Measurements from ENCODE around the gene RANGAP1. TPM values are rescaled to one million over a fixed set of nuclear protein-coding genes. Genes with fewer than 3 reads are reported as not detected.

RANGAP1 gene
- total and polyA plus RNA-seq, 3 experiments from 2014 or later, result 26.9 to 182 (median 170) TPM

DNA sequence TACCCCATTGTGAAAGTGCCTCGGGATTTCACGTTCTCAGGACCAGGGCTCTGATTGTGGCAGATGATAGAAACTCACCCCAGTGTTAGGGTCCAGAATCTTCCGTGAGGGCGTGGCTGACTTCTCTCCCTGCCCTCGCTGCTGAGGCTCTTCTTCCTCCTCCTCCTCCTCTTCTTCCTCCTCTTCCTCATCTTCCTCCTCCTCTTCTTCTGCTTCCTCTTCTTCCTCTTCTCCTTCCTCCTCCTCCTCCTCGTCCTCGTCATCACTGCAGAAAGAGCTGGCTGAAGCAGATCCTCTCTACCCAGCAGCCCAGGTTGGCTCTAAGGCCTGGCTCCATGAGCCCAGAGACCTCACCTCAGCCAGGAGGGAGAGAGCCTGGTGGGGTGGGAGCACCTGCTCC lies 31.8 kb downstream of the RANGAP1 start:
- Mint-ChIP-seq H3K36me3 (peaks cover 4 to 94% (median 5%) of the 10 kb centered on the region in 3 donors), H3K27ac (peak overlapping the region in 2 of 8 donors; percentile 2 to 43), H3K9me3 (no peaks in the 10 kb centered on the region), H3K4me1 (no peaks in the 10 kb centered on the region), H3K27me3 (no peaks in the 10 kb centered on the region), H3K4me3 (no peak overlapping the region)
- Histone ChIP-seq H3K4me1 (ENCODE audit: insufficient read depth, low read length) (no peaks in the 10 kb centered on the region), H3K27ac (ENCODE audit: low read depth, low read length) (no peak overlapping the region), H3K4me3 (ENCODE audit: low read length) (no peak overlapping the region), H3K27me3 (ENCODE audit: insufficient read depth, low read length, poor library complexity, severe bottlenecking) (no peaks in the 10 kb centered on the region), H3K36me3 (ENCODE audit: insufficient read depth, low read length) (peaks cover 63% of the 10 kb centered on the region), H3K9me3 (ENCODE audit: low read length) (no peaks in the 10 kb centered on the region)
- CTCF ChIA-PET, result interaction anchor here (1.6 kb wide), 1 partner anchor 17 kb away, joined by 5 read pairs; no protein-coding TSS in a partner anchor
- POLR2A ChIA-PET, result interaction anchor here (0.7 kb wide), 1 partner anchor 91 kb away, joined by 4 read pairs; no protein-coding TSS in a partner anchor
- DNase-seq, result no peak

GRCh38 chr22:41252365-41252764 lies 33.6 kb downstream of the RANGAP1 start:
- ChIA-PET CTCF (interaction anchor here (0.9 kb wide), 1 partner anchor 10 kb away, joined by 4 read pairs; no protein-coding TSS in a partner anchor), POLR2A (no interaction called here)
- no peak overlapping the region for H3K4me3 Mint-ChIP-seq
- H3K9me3 Mint-ChIP-seq, result no peaks in the 10 kb centered on the region
- H3K4me1 ChIP-seq (ENCODE audit: insufficient read depth, low read length), result no peaks in the 10 kb centered on the region
- no peak overlapping the region for H3K27ac ChIP-seq (ENCODE audit: low read depth, low read length)
- no peaks in the 10 kb centered on the region for H3K9me3 ChIP-seq (ENCODE audit: low read length)
- no peak overlapping the region for H3K4me3 ChIP-seq (ENCODE audit: low read length)
- DNase-seq, result no peak
- H3K27me3 ChIP-seq (ENCODE audit: insufficient read depth, low read length, poor library complexity, severe bottlenecking), result no peaks in the 10 kb centered on the region
- H3K36me3 Mint-ChIP-seq, result peaks cover 4 to 91% (median 8%) of the 10 kb centered on the region in 3 donors
- H3K4me1 Mint-ChIP-seq, result no peaks in the 10 kb centered on the region
- peaks cover 51% of the 10 kb centered on the region for H3K36me3 ChIP-seq (ENCODE audit: insufficient read depth, low read length)
- H3K27me3 Mint-ChIP-seq, result no peaks in the 10 kb centered on the region
- H3K27ac Mint-ChIP-seq, result no peak overlapping the region

- POLR2A ChIA-PET, result no interaction called here
- CTCF ChIA-PET, result no interaction called here
- Histone ChIP-seq H3K9me3 (ENCODE audit: low read length) (no peaks in the 10 kb centered on the region), H3K36me3 (ENCODE audit: insufficient read depth, low read length) (peaks cover 38% of the 10 kb centered on the region), H3K4me3 (ENCODE audit: low read length) (no peak overlapping the region), H3K4me1 (ENCODE audit: insufficient read depth, low read length) (no peaks in the 10 kb centered on the region), H3K27ac (ENCODE audit: low read depth, low read length) (no peak overlapping the region), H3K27me3 (ENCODE audit: insufficient read depth, low read length, poor library complexity, severe bottlenecking) (no peaks in the 10 kb centered on the region)
- DNase-seq, result no peak
- no peaks in the 10 kb centered on the region for H3K27me3 Mint-ChIP-seq
- no peak overlapping the region for H3K4me3 Mint-ChIP-seq
- no peaks in the 10 kb centered on the region for H3K9me3 Mint-ChIP-seq
- peaks cover 4 to 87% (median 5%) of the 10 kb centered on the region in 3 donors for H3K36me3 Mint-ChIP-seq
- H3K27ac Mint-ChIP-seq, result peak overlapping the region in 1 of 8 donors; percentile 36
- no peaks in the 10 kb centered on the region for H3K4me1 Mint-ChIP-seq
These were observed 35.9 kb downstream of the RANGAP1 start for GRCh38 chr22:41250127-41250526.

- Mint-ChIP-seq H3K9me3 (no peaks in the 10 kb centered on the region), H3K4me3 (no peak overlapping the region), H3K27ac (no peak overlapping the region), H3K36me3 (peaks cover 4 to 88% (median 6%) of the 10 kb centered on the region in 3 donors), H3K4me1 (no peaks in the 10 kb centered on the region), H3K27me3 (no peaks in the 10 kb centered on the region)
- H3K4me3 ChIP-seq (ENCODE audit: low read length), result no peak overlapping the region
- ChIA-PET POLR2A (no interaction called here), CTCF (interaction anchor here (4.2 kb wide), 1 partner anchor 12 kb away, joined by 16 read pairs; no protein-coding TSS in a partner anchor)
- H3K27ac ChIP-seq (ENCODE audit: low read depth, low read length), result no peak overlapping the region
- H3K9me3 ChIP-seq (ENCODE audit: low read length), result no peaks in the 10 kb centered on the region
- no peak for DNase-seq
- peaks cover 38% of the 10 kb centered on the region for H3K36me3 ChIP-seq (ENCODE audit: insufficient read depth, low read length)
- H3K4me1 ChIP-seq (ENCODE audit: insufficient read depth, low read length), result no peaks in the 10 kb centered on the region
- no peaks in the 10 kb centered on the region for H3K27me3 ChIP-seq (ENCODE audit: insufficient read depth, low read length, poor library complexity, severe bottlenecking)
These were observed 36.5 kb downstream of the RANGAP1 start for GRCh38 chr22:41249442-41249841.

- ChIA-PET POLR2A (interaction anchor here (0.5 kb wide), 1 partner anchor 11 kb away, joined by 6 read pairs; no protein-coding TSS in a partner anchor), CTCF (interaction anchor here (4.2 kb wide), 1 partner anchor 11 kb away, joined by 16 read pairs; no protein-coding TSS in a partner anchor)
- no peak for DNase-seq
- Histone ChIP-seq H3K4me3 (ENCODE audit: low read length) (no peak overlapping the region), H3K4me1 (ENCODE audit: insufficient read depth, low read length) (no peaks in the 10 kb centered on the region), H3K27me3 (ENCODE audit: insufficient read depth, low read length, poor library complexity, severe bottlenecking) (no peaks in the 10 kb centered on the region), H3K27ac (ENCODE audit: low read depth, low read length) (no peak overlapping the region), H3K36me3 (ENCODE audit: insufficient read depth, low read length) (peaks cover 32% of the 10 kb centered on the region), H3K9me3 (ENCODE audit: low read length) (no peaks in the 10 kb centered on the region)
- H3K36me3 Mint-ChIP-seq, result peaks cover 0 to 84% (median 6%) of the 10 kb centered on the region in 3 donors
- H3K4me1 Mint-ChIP-seq, result no peaks in the 10 kb centered on the region
- H3K4me3 Mint-ChIP-seq, result no peak overlapping the region
- H3K27ac Mint-ChIP-seq, result no peak overlapping the region
- no peaks in the 10 kb centered on the region for H3K27me3 Mint-ChIP-seq
- no peaks in the 10 kb centered on the region for H3K9me3 Mint-ChIP-seq
These were observed 37.2 kb downstream of the RANGAP1 start for GRCh38 chr22:41248758-41249157.

DNA sequence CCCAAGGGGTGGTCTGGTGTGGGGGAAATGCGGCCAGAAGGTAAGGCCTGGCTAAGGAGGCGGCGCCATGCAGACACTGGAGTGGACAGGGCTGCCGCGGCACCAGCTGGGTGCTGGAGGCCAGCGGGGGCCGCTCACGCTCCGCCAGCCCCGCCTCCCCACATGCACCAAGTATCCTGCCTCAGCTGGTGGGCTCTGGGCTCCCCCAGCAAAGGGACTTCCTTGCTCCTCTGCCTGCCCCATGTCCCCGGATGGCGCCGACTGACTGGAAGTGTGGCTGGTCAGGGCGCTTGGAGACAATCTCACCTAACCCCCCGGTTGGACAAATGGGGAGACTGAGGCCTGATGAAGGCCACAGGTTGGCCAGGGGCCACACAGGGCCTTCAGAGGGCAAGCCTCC lies 37.7 kb downstream of the RANGAP1 start:
- ChIA-PET CTCF (interaction anchor here (4.2 kb wide), 1 partner anchor 11 kb away, joined by 16 read pairs; no protein-coding TSS in a partner anchor), POLR2A (interaction anchor here (0.5 kb wide), 1 partner anchor 11 kb away, joined by 6 read pairs; no protein-coding TSS in a partner anchor)
- Histone ChIP-seq H3K4me3 (ENCODE audit: low read length) (no peak overlapping the region), H3K27ac (ENCODE audit: low read depth, low read length) (no peak overlapping the region), H3K36me3 (ENCODE audit: insufficient read depth, low read length) (peaks cover 29% of the 10 kb centered on the region), H3K9me3 (ENCODE audit: low read length) (no peaks in the 10 kb centered on the region), H3K4me1 (ENCODE audit: insufficient read depth, low read length) (no peaks in the 10 kb centered on the region), H3K27me3 (ENCODE audit: insufficient read depth, low read length, poor library complexity, severe bottlenecking) (no peaks in the 10 kb centered on the region)
- H3K27ac Mint-ChIP-seq, result no peak overlapping the region
- peaks cover 0 to 80% (median 6%) of the 10 kb centered on the region in 3 donors for H3K36me3 Mint-ChIP-seq
- no peaks in the 10 kb centered on the region for H3K9me3 Mint-ChIP-seq
- H3K4me1 Mint-ChIP-seq, result no peaks in the 10 kb centered on the region
- no peak overlapping the region for H3K4me3 Mint-ChIP-seq
- DNase-seq, result no peak
- H3K27me3 Mint-ChIP-seq, result no peaks in the 10 kb centered on the region

DNA sequence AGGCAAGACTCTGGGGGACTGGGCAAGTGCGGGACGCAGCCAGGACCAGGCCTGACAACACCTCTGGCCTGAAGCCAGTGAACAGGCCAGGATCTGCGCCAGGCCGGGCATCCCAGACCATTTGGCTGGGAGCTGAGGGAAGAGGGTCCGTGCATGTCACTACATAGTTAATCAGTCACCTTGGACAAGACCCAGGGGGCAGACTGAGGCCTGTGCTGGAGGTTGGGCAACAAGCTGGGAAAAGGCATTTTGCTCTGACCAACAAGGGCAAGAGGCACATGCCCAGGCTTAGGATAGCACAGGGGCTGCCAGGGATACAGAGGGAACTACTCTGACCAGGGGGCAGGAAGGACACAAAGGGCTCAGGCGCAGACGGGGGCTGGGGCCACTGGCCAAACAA lies 38.3 kb downstream of the RANGAP1 start:
- ChIA-PET CTCF (interaction anchor here (1.2 to 4.2 kb wide), 2 partner anchors 10 to 325 kb away, joined by 4 to 16 read pairs; no protein-coding TSS in a partner anchor), POLR2A (no interaction called here)
- Histone ChIP-seq H3K36me3 (ENCODE audit: insufficient read depth, low read length) (peaks cover 24% of the 10 kb centered on the region), H3K4me1 (ENCODE audit: insufficient read depth, low read length) (no peaks in the 10 kb centered on the region), H3K27ac (ENCODE audit: low read depth, low read length) (no peak overlapping the region), H3K27me3 (ENCODE audit: insufficient read depth, low read length, poor library complexity, severe bottlenecking) (no peaks in the 10 kb centered on the region), H3K4me3 (ENCODE audit: low read length) (no peak overlapping the region), H3K9me3 (ENCODE audit: low read length) (no peaks in the 10 kb centered on the region)
- Mint-ChIP-seq H3K36me3 (peaks cover 0 to 74% (median 6%) of the 10 kb centered on the region in 3 donors), H3K27me3 (no peaks in the 10 kb centered on the region), H3K9me3 (no peaks in the 10 kb centered on the region), H3K4me3 (no peak overlapping the region), H3K27ac (peak overlapping the region in 2 of 8 donors; percentile 52 to 72), H3K4me1 (no peaks in the 10 kb centered on the region)
- DNase-seq, result no peak

GRCh38 chr22:41245917-41246499 lies 40.0 kb downstream of the RANGAP1 start:
- Histone ChIP-seq H3K4me1 (ENCODE audit: insufficient read depth, low read length) (no peaks in the 10 kb centered on the region), H3K27me3 (ENCODE audit: insufficient read depth, low read length, poor library complexity, severe bottlenecking) (no peaks in the 10 kb centered on the region), H3K4me3 (ENCODE audit: low read length) (no peak overlapping the region), H3K9me3 (ENCODE audit: low read length) (no peaks in the 10 kb centered on the region), H3K27ac (ENCODE audit: low read depth, low read length) (no peak overlapping the region), H3K36me3 (ENCODE audit: insufficient read depth, low read length) (peaks cover 23% of the 10 kb centered on the region)
- DNase-seq, result no peak
- H3K36me3 Mint-ChIP-seq, result peaks cover 0 to 58% (median 4%) of the 10 kb centered on the region in 3 donors
- no peak overlapping the region for H3K4me3 Mint-ChIP-seq
- ChIA-PET CTCF (interaction anchor here (4.2 kb wide), 1 partner anchor 9 kb away, joined by 16 read pairs; no protein-coding TSS in a partner anchor), POLR2A (no interaction called here)
- H3K4me1 Mint-ChIP-seq, result no peaks in the 10 kb centered on the region
- no peaks in the 10 kb centered on the region for H3K27me3 Mint-ChIP-seq
- no peaks in the 10 kb centered on the region for H3K9me3 Mint-ChIP-seq
- no peak overlapping the region for H3K27ac Mint-ChIP-seq

Measured in CD8-positive, alpha-beta memory T cell (primary cell).